Trophoblast cell (in vitro differentiated cells and primary cell): ENCODE data around the gene SH3BP1.
A peak's percentile ranks its signal among the peaks of the same experiment; 100 is the strongest.

Experiments
- DNase-seq, 2 donors: peaks; one replicate each; pipeline ENCODE4 v3.0.0-alpha.2; 2016
- H2AFZ ChIP-seq: 2 replicates; pipeline ENCODE4 v1.6.1; 2013; ENCODE audit warnings: low read length, moderate library complexity, mild to moderate bottlenecking; ENCODE audit not compliant: insufficient read depth, poor library complexity
- H2AK5ac ChIP-seq: 2 replicates; pipeline ENCODE4 v1.6.1; 2013; ENCODE audit warnings: mild to moderate bottlenecking, low read length
- H2BK120ac ChIP-seq: 2 replicates; pipeline ENCODE4 v1.6.1; 2013; ENCODE audit warnings: low read length, mild to moderate bottlenecking, moderate library complexity; ENCODE audit not compliant: insufficient read depth, poor library complexity
- H2BK12ac ChIP-seq: 2 replicates; pipeline ENCODE4 v1.6.1; 2013; ENCODE audit warnings: mild to moderate bottlenecking, low read length, moderate library complexity
- H2BK5ac ChIP-seq: 2 replicates; pipeline ENCODE4 v1.6.1; 2013; ENCODE audit warnings: low read length, low read depth, moderate library complexity, mild to moderate bottlenecking; ENCODE audit not compliant: poor library complexity
- H3K14ac ChIP-seq: 2 replicates; pipeline ENCODE4 v1.6.1; 2013; ENCODE audit warnings: mild to moderate bottlenecking, low read length
- H3K18ac ChIP-seq: 2 replicates; pipeline ENCODE4 v1.6.1; 2013; ENCODE audit warnings: mild to moderate bottlenecking, low read length
- H3K23ac ChIP-seq: 2 replicates; pipeline ENCODE4 v1.6.1; 2013; ENCODE audit warnings: low read length
- H3K27ac ChIP-seq: 2 replicates; pipeline ENCODE4 v1.5.1; 2013; ENCODE audit warnings: low read depth, mild to moderate bottlenecking, inconsistent platforms, low read length, moderate library complexity
- H3K27me3 ChIP-seq: 2 replicates; pipeline ENCODE4 v1.6.1; 2013; ENCODE audit warnings: inconsistent platforms, mild to moderate bottlenecking, low read length, moderate library complexity; ENCODE audit not compliant: insufficient read depth
- H3K36me3 ChIP-seq, 2 experiments: 1 replicate in 1 of 2; 2 replicates in 1 of 2; pipeline ENCODE4 v1.6.1; 2013; ENCODE audit warnings: low read length in 2 of 2, mild to moderate bottlenecking in 2 of 2, moderate library complexity in 1 of 2; ENCODE audit not compliant: insufficient read depth in 2 of 2, control insufficient read depth in 1 of 2
- H3K4ac ChIP-seq: 2 replicates; pipeline ENCODE4 v1.6.1; 2013; ENCODE audit warnings: low read depth, mild to moderate bottlenecking, low read length, moderate library complexity
- H3K4me1 ChIP-seq, 2 experiments: 1 replicate in 1 of 2; 2 replicates in 1 of 2; pipeline ENCODE4 v1.6.1; 2013; ENCODE audit warnings: low read length in 2 of 2, mild to moderate bottlenecking in 2 of 2, moderate library complexity in 1 of 2; ENCODE audit not compliant: insufficient read depth in 2 of 2, control insufficient read depth in 1 of 2
- H3K4me2 ChIP-seq: 2 replicates; pipeline ENCODE4 v1.6.1; 2013; ENCODE audit warnings: inconsistent platforms, mild to moderate bottlenecking, low read length, moderate library complexity
- H3K4me3 ChIP-seq: 2 replicates; pipeline ENCODE4 v1.5.1; 2013; ENCODE audit warnings: mild to moderate bottlenecking, low read depth, low read length, inconsistent platforms
- H3K79me1 ChIP-seq: one replicate; pipeline ENCODE4 v1.6.1; 2013; ENCODE audit warnings: low read length
- H3K79me2 ChIP-seq: 2 replicates; pipeline ENCODE4 v1.6.1; 2013; ENCODE audit warnings: low read length, mild to moderate bottlenecking; ENCODE audit not compliant: control insufficient read depth, insufficient read depth, poor library complexity
- H3K9ac ChIP-seq: 2 replicates; pipeline ENCODE4 v1.6.1; 2013; ENCODE audit warnings: mild to moderate bottlenecking, low read length
- H3K9me3 ChIP-seq: 2 replicates; pipeline ENCODE4 v1.6.1; 2013; ENCODE audit warnings: low read depth, mild to moderate bottlenecking, control low read depth, inconsistent platforms, low read length; ENCODE audit not compliant: insufficient read depth
- H4K12ac ChIP-seq: 2 replicates; pipeline ENCODE4 v1.6.1; 2013; ENCODE audit warnings: low read depth, mild to moderate bottlenecking, low read length, moderate library complexity
- H4K8ac ChIP-seq: 2 replicates; pipeline ENCODE4 v1.6.1; 2013; ENCODE audit warnings: low read depth, mild to moderate bottlenecking, low read length, moderate library complexity
- H4K91ac ChIP-seq: one replicate; pipeline ENCODE4 v1.6.1; 2013; ENCODE audit warnings: low read depth, mild to moderate bottlenecking, low read length, moderate library complexity
- WGBS: extraction: QIAGEN DNeasy Blood & Tissue Kit; methylation state at CpG from one replicate; pipeline ENCODE4 v1.1.7; 2013; ENCODE audit warnings: missing lambda C conversion rate; ENCODE audit not compliant: insufficient read length, insufficient coverage; ENCODE audit errors: extremely low coverage; 5-methylcytosine and 5-hydroxymethylcytosine counted together

Gene SH3BP1

GRCh38 chr22:37697538-37697835 is 58.0 kb downstream of the SH3BP1 start:
- H2AFZ ChIP-seq = peak overlapping the region; percentile 27
- H3K4me3 ChIP-seq = no peak overlapping the region
- peak overlapping the region; percentile 27 for H4K12ac ChIP-seq
- H3K9ac ChIP-seq = no peak overlapping the region
- no peak overlapping the region for H2BK120ac ChIP-seq
- no peaks in the 10 kb centered on the region for H3K27me3 ChIP-seq
- H3K4ac ChIP-seq = no peak overlapping the region
- no peak overlapping the region for H2BK12ac ChIP-seq
- H3K4me2 ChIP-seq = peak overlapping the region; percentile 63
- H3K14ac ChIP-seq = no peak overlapping the region
- H3K27ac ChIP-seq = no peak overlapping the region
- peaks cover 6 to 9% of the 10 kb centered on the region in 2 experiments for H3K36me3 ChIP-seq
- peaks cover 6 to 7% of the 10 kb centered on the region in 2 experiments for H3K4me1 ChIP-seq
- no CpG with 5 or more reads among the region's 3 CpGs for WGBS
- peak overlapping the region; percentile 51 for H4K8ac ChIP-seq
- H3K79me1 ChIP-seq = no peaks in the 10 kb centered on the region
- H3K18ac ChIP-seq = no peak overlapping the region
- no peak overlapping the region for H2BK5ac ChIP-seq
- DNase-seq = no peak
- H4K91ac ChIP-seq = peak overlapping the region; percentile 8
- H3K79me2 ChIP-seq = no peaks in the 10 kb centered on the region
- peak overlapping the region; percentile 12 for H2AK5ac ChIP-seq
- H3K9me3 ChIP-seq = no peaks in the 10 kb centered on the region
- no peak overlapping the region for H3K23ac ChIP-seq

GRCh38 chr22:37701141-37701786 is 61.8 kb downstream of the SH3BP1 start:
- H4K8ac ChIP-seq = no peak overlapping the region
- no peak overlapping the region for H2BK120ac ChIP-seq
- H3K18ac ChIP-seq = no peak overlapping the region
- no peak overlapping the region for H3K4me3 ChIP-seq
- H4K12ac ChIP-seq = no peak overlapping the region
- H2BK12ac ChIP-seq = no peak overlapping the region
- H4K91ac ChIP-seq = no peak overlapping the region
- no peak overlapping the region for H3K4me2 ChIP-seq
- H3K4me1 ChIP-seq = peaks cover 6 to 10% of the 10 kb centered on the region in 2 experiments
- H2BK5ac ChIP-seq = no peak overlapping the region
- no peak overlapping the region for H2AFZ ChIP-seq
- no peaks in the 10 kb centered on the region for H3K79me1 ChIP-seq
- H3K9me3 ChIP-seq = no peaks in the 10 kb centered on the region
- H3K14ac ChIP-seq = no peak overlapping the region
- no peaks in the 10 kb centered on the region for H3K27me3 ChIP-seq
- no peak overlapping the region for H3K9ac ChIP-seq
- WGBS = no CpG with 5 or more reads among the region's 8 CpGs
- no peaks in the 10 kb centered on the region for H3K79me2 ChIP-seq
- DNase-seq = no peak
- H3K36me3 ChIP-seq = no peaks in the 10 kb centered on the region
- no peak overlapping the region for H3K27ac ChIP-seq
- H2AK5ac ChIP-seq = no peak overlapping the region
- no peak overlapping the region for H3K4ac ChIP-seq
- no peak overlapping the region for H3K23ac ChIP-seq

- Histone ChIP-seq H3K4ac (no peak overlapping the region), H4K91ac (no peak overlapping the region), H2BK12ac (no peak overlapping the region), H3K79me2 (no peaks in the 10 kb centered on the region), H3K79me1 (no peaks in the 10 kb centered on the region), H3K4me1 (peaks cover 0 to 4% of the 10 kb centered on the region in 2 experiments), H3K18ac (no peak overlapping the region), H3K27me3 (no peaks in the 10 kb centered on the region), H2BK120ac (no peak overlapping the region), H3K27ac (no peak overlapping the region), H3K14ac (no peak overlapping the region), H3K9me3 (peaks cover 3% of the 10 kb centered on the region), H3K4me3 (no peak overlapping the region), H3K23ac (no peak overlapping the region), H2AK5ac (no peak overlapping the region), H4K8ac (no peak overlapping the region), H4K12ac (no peak overlapping the region), H3K9ac (no peak overlapping the region), H3K4me2 (no peak overlapping the region), H3K36me3 (no peaks in the 10 kb centered on the region), H2AFZ (no peak overlapping the region), H2BK5ac (no peak overlapping the region)
- no peak for DNase-seq
- no CpG with 5 or more reads among the region's 7 CpGs for WGBS
These were observed 64.4 kb downstream of the SH3BP1 start for GRCh38 chr22:37703906-37704305.

GRCh38 chr22:37704645-37705044 is 65.2 kb downstream of the SH3BP1 start:
- Histone ChIP-seq H2BK12ac (no peak overlapping the region), H3K79me2 (no peaks in the 10 kb centered on the region), H4K8ac (no peak overlapping the region), H3K27ac (no peak overlapping the region), H3K36me3 (no peaks in the 10 kb centered on the region), H3K4me2 (no peak overlapping the region), H3K4me3 (no peak overlapping the region), H3K4ac (no peak overlapping the region), H2BK120ac (no peak overlapping the region), H2AFZ (no peak overlapping the region), H3K9ac (no peak overlapping the region), H3K9me3 (peaks cover 4% of the 10 kb centered on the region), H4K91ac (no peak overlapping the region), H3K18ac (no peak overlapping the region), H3K27me3 (no peaks in the 10 kb centered on the region), H3K14ac (no peak overlapping the region), H3K23ac (no peak overlapping the region), H2BK5ac (no peak overlapping the region), H2AK5ac (no peak overlapping the region), H3K79me1 (no peaks in the 10 kb centered on the region), H4K12ac (no peak overlapping the region), H3K4me1 (peaks cover 0 to 4% of the 10 kb centered on the region in 2 experiments)
- WGBS = no CpG with 5 or more reads among the region's 3 CpGs
- DNase-seq = no peak
